Mucosa of descending colon (tissue), 3 donors: ENCODE data around the gene FES. TPM values are rescaled to one million over a fixed set of nuclear protein-coding genes. Genes with fewer than 3 reads are reported as not detected.

Source experiments
- ATAC-seq: fragments of 200-7000 bp; cut with Tn5 transposase; one replicate; pipeline ENCODE4 v1.9.1; 2020; ENCODE audit warnings: mild to moderate bottlenecking, moderate library complexity
- DNase-seq, 3 donors: peaks; one replicate each; pipeline ENCODE4 v3.0.0-alpha.2; 2020
- H3K36me3 ChIP-seq: fragments of 200-600 bp; one replicate; pipeline ENCODE4 v1.8.0; 2021; ENCODE audit warnings: low read depth, mild to moderate bottlenecking
- H3K4me1 ChIP-seq: fragments of 200-600 bp; one replicate; pipeline ENCODE4 v1.8.0; 2021; ENCODE audit warnings: low read depth, mild to moderate bottlenecking
- H3K4me3 ChIP-seq: fragments of 200-600 bp; one replicate; pipeline ENCODE4 v1.8.0; 2021; ENCODE audit warnings: mild to moderate bottlenecking
- H3K9me3 ChIP-seq: fragments of 200-600 bp; one replicate; pipeline ENCODE4 v1.8.0; 2021; ENCODE audit warnings: mild to moderate bottlenecking
- CTCF ChIP-seq: fragments of 200-600 bp; IDR thresholded peaks from one replicate; pipeline ENCODE4 v1.8.0; 2022; ENCODE audit warnings: antibody characterized with exemption, mild to moderate bottlenecking
- intact Hi-C, 2 donors: fragments of 100-400 bp; cut with DNase I in 1 of 2; cut with micrococcal nuclease in 1 of 2; formaldehyde crosslinking; loops; one replicate each; pipeline versions ENCODE4 v1.11.0 to v1.11.1; 2022; cut with DNase I, micrococcal nuclease
- total RNA-seq, 3 donors: library from RNA; stranded (reverse); fragmentation: NEBNext Ultra II Directional in 2 of 3; extraction: Animal tissue kit (Norgen Biotek cat#: 25700) in 2 of 3; gene quantifications; one replicate each; pipeline versions ENCODE4 v1.2.1 to v1.2.4, GENCODE V29; 2021 to 2023
- donor health status: DM: no; HTN: no; CAD: no; lungs with moderate emphysema.
- donor health status: DM: no; HTN: no; CAD: no.
- donor health status: DM: no; HTN: yes; CAD: no.

The FES gene
- total RNA-seq, 3 donors from 2014 or later: 7.9 to 18.6 (median 12.1) TPM

DNA sequence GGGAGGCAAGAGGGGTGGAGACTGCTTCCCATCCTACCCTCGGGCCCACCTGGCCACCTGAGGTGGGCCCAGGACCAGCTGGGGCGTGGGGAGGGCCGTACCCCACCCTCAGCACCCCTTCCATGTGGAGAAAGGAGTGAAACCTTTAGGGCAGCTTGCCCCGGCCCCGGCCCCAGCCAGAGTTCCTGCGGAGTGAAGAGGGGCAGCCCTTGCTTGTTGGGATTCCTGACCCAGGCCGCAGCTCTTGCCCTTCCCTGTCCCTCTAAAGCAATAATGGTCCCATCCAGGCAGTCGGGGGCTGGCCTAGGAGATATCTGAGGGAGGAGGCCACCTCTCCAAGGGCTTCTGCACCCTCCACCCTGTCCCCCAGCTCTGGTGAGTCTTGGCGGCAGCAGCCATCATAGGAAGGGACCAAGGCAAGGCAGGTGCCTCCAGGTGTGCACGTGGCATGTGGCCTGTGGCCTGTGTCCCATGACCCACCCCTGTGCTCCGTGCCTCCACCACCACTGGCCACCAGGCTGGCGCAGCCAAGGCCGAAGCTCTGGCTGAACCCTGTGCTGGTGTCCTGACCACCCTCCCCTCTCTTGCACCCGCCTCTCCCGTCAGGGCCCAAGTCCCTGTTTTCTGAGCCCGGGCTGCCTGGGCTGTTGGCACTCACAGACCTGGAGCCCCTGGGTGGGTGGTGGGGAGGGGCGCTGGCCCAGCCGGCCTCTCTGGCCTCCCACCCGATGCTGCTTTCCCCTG is 2.2 kb upstream of the FES start:
- Histone ChIP-seq H3K9me3 (no peaks in the 10 kb centered on the region), H3K4me1 (peaks cover 15% of the 10 kb centered on the region), H3K4me3 (no peak overlapping the region), H3K36me3 (peaks cover 5% of the 10 kb centered on the region)
- ATAC-seq (no peak), DNase-seq (no peak)
- TF ChIP-seq CTCF: no peak
- intact Hi-C loops: loop anchor here in 1 of 2 donors (10.0 kb wide), 2 partner anchors 187 to 357 kb away; partner anchors contain the start of gene CRTC3

DNA sequence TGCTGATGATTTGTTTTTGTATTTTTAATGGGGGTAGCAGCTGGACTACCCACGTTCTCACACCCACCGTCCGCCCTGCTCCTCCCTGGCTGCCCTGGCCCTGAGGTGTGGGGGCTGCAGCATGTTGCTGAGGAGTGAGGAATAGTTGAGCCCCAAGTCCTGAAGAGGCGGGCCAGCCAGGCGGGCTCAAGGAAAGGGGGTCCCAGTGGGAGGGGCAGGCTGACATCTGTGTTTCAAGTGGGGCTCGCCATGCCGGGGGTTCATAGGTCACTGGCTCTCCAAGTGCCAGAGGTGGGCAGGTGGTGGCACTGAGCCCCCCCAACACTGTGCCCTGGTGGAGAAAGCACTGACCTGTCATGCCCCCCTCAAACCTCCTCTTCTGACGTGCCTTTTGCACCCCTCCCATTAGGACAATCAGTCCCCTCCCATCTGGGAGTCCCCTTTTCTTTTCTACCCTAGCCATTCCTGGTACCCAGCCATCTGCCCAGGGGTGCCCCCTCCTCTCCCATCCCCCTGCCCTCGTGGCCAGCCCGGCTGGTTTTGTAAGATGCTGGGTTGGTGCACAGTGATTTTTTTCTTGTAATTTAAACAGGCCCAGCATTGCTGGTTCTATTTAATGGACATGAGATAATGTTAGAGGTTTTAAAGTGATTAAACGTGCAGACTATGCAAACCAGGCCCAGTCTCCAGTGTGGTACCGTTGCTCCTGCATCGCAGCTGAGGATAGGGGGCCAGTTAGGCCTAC is 1.4 kb upstream of the FES start:
- no peak for TF ChIP-seq CTCF
- no peak overlapping the region for H3K4me3 ChIP-seq
- peaks cover 3% of the 10 kb centered on the region for H3K36me3 ChIP-seq
- ATAC-seq (no peak), DNase-seq (no peak)
- intact Hi-C loops: loop anchor here in 1 of 2 donors (10.0 kb wide), 2 partner anchors 188 to 358 kb away; partner anchors contain the start of gene CRTC3
- peaks cover 15% of the 10 kb centered on the region for H3K4me1 ChIP-seq
- no peaks in the 10 kb centered on the region for H3K9me3 ChIP-seq

DNA sequence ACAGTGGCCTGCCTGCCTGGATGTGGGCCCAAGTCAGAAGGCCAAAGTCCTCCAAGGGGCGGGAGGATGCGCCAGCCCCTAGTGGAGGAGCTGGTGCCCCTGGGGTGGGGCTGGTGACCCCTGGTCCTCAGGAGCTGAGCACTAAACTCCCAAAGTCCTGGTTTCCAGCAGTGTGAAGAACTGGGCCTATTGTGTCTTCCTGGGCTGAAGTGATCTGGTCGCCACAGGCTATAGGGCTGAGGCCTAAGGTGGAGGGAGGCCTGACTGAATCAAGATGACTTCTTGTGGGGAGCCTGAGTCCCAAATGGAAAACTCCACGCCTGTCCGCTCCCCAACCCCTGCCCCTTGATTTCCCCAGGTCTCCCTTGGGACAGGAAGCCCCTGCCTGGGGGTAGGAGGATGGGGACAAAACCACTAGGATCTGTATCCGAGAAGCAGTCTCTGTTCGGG is 753 bp upstream of the FES start:
- ATAC-seq (peak; percentile 7), DNase-seq (peak in 2 of 3 donors; percentile 37 to 53)
- Histone ChIP-seq H3K36me3 (no peaks in the 10 kb centered on the region), H3K9me3 (no peaks in the 10 kb centered on the region), H3K4me1 (peaks cover 15% of the 10 kb centered on the region), H3K4me3 (no peak overlapping the region)
- intact Hi-C loops: loop anchor here in 1 of 2 donors (10.0 kb wide), 2 partner anchors 189 to 359 kb away; partner anchors contain the start of gene CRTC3
- no peak for TF ChIP-seq CTCF

GRCh38 chr15:90884719-90885431 is 571 bp downstream of the FES start:
- no peak overlapping the region for H3K4me3 ChIP-seq
- DNase-seq (no peak), ATAC-seq (peak; percentile 2)
- peaks cover 15% of the 10 kb centered on the region for H3K4me1 ChIP-seq
- intact Hi-C loops: loop anchor here (5.0 to 10.0 kb wide), 3 partner anchors 190 to 360 kb away; partner anchors contain the start of gene CRTC3 (in 1 of the 2)
- H3K36me3 ChIP-seq: no peaks in the 10 kb centered on the region
- no peak for TF ChIP-seq CTCF
- no peaks in the 10 kb centered on the region for H3K9me3 ChIP-seq
